KMS-11 (cell line): Measurements from ENCODE around the gene RPS5.

Experiments
- H2AFZ ChIP-seq: fragments of 200-600 bp; sonication (generic); 2 replicates; pipeline ENCODE4 v1.6.1; 2016; ENCODE audit warnings: antibody characterized with exemption, mixed run types, low read depth
- H3K27ac ChIP-seq: fragments of 200-600 bp; sonication (generic); 2 replicates; pipeline ENCODE4 v1.6.1; 2016; ENCODE audit warnings: mild to moderate bottlenecking, mixed run types
- H3K27me3 ChIP-seq: fragments of 200-600 bp; sonication (generic); 2 replicates; pipeline ENCODE4 v1.6.1; 2017; ENCODE audit warnings: mild to moderate bottlenecking, low read depth, mixed run types, moderate library complexity; ENCODE audit not compliant: insufficient read depth
- H3K36me3 ChIP-seq: fragments of 200-600 bp; sonication (generic); 2 replicates; pipeline ENCODE4 v1.6.1; 2017; ENCODE audit warnings: mild to moderate bottlenecking, mixed run types; ENCODE audit not compliant: insufficient read depth
- H3K4me1 ChIP-seq: fragments of 200-600 bp; sonication (generic); 2 replicates; pipeline ENCODE4 v1.6.1; 2016; ENCODE audit warnings: mild to moderate bottlenecking, low read depth, mixed run types; ENCODE audit not compliant: poor library complexity, severe bottlenecking
- H3K4me2 ChIP-seq: fragments of 200-600 bp; sonication (generic); 2 replicates; pipeline ENCODE4 v1.7.0; 2016; ENCODE audit warnings: mild to moderate bottlenecking, mixed run types
- H3K4me3 ChIP-seq: fragments of 200-600 bp; sonication (generic); IDR thresholded peaks from 2 replicates; pipeline ENCODE4 v1.6.1; 2017; ENCODE audit warnings: low read depth, low read length, mixed read lengths; ENCODE audit not compliant: insufficient read depth
- H3K79me2 ChIP-seq: fragments of 200-600 bp; sonication (generic); 2 replicates; pipeline ENCODE4 v1.6.1; 2016; ENCODE audit warnings: low read depth, mixed run types; ENCODE audit not compliant: insufficient read depth
- H3K9ac ChIP-seq: fragments of 200-600 bp; sonication (generic); 2 replicates; pipeline ENCODE4 v1.6.1; 2016; ENCODE audit warnings: mild to moderate bottlenecking, mixed run types
- H4K20me1 ChIP-seq: fragments of 200-600 bp; sonication (generic); 2 replicates; pipeline ENCODE4 v1.6.1; 2016; ENCODE audit warnings: mild to moderate bottlenecking, mixed run types; ENCODE audit not compliant: insufficient read depth
- TF ChIP-seq, protein P1 (sequence below): fragments of 200-600 bp; sonication (generic); conservative IDR thresholded peaks from 2 replicates; pipeline ENCODE4 v1.6.1; 2017; ENCODE audit warnings: low read depth, mild to moderate bottlenecking, antibody characterized with exemption, low read length, moderate library complexity, mixed read lengths

RPS5 gene

DNA sequence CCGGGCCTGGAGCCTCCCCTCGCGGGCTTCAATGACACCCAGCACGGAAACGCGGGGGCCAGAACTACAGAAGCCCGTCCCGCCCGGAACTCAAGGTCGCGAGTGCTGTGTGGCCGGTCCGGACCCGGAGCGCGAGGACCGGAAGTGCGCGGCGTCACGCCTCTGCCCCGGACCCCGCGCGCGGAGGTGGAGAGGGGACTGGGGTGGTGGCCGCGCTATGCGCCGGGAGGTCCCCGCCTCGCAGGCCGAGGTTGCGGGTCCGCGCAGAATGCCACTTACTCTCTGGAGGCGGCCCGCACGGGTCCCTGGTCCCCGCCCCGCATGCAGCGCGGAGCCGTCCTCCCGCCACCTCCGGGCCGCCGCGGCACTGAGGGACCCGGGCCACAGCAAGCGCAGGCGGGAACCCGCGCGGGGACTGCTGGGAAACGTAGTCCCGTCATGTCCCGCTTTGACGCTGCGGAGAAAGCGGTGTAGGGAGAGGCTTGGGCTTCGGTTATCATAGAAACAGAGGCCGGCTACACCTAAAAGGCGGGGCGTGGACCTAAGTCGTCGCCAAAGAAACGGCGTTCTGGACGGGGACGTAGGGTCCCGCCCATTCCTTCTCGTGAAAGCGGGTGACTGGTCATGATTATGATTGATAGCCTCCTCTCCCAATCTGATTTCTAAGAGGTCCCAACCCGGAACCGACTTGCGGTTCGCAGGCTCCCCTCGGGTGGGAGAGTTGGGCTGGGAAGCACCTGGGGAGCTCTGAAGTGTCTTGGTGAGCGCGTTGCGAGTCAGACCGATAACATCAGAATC lies 6.2 kb upstream of the RPS5 start, which contains the start of gene ZNF837:
TSS of gene ZNF837 (minus strand) at position 369 of the 798 bp plus-strand sequence. CDS start 11,698 bp downstream, outside the sequence.
- TF ChIP-seq, protein P1, sequence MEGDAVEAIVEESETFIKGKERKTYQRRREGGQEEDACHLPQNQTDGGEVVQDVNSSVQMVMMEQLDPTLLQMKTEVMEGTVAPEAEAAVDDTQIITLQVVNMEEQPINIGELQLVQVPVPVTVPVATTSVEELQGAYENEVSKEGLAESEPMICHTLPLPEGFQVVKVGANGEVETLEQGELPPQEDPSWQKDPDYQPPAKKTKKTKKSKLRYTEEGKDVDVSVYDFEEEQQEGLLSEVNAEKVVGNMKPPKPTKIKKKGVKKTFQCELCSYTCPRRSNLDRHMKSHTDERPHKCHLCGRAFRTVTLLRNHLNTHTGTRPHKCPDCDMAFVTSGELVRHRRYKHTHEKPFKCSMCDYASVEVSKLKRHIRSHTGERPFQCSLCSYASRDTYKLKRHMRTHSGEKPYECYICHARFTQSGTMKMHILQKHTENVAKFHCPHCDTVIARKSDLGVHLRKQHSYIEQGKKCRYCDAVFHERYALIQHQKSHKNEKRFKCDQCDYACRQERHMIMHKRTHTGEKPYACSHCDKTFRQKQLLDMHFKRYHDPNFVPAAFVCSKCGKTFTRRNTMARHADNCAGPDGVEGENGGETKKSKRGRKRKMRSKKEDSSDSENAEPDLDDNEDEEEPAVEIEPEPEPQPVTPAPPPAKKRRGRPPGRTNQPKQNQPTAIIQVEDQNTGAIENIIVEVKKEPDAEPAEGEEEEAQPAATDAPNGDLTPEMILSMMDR = no peak
- H2AFZ ChIP-seq = peak within 1 kb of the TSS; percentile 93
- peak within 1 kb of the TSS; percentile 22 for H3K4me3 ChIP-seq
- H3K27me3 ChIP-seq = no peaks in the 10 kb centered on the region
- H3K36me3 ChIP-seq = no peaks in the 10 kb centered on the region
- peak within 1 kb of the TSS; percentile 83 for H3K9ac ChIP-seq
- H3K4me1 ChIP-seq = peaks cover 19% of the 10 kb centered on the region
- H4K20me1 ChIP-seq = no peaks in the 10 kb centered on the region
- peak within 1 kb of the TSS; percentile 82 for H3K27ac ChIP-seq
- H3K79me2 ChIP-seq = peaks cover 6% of the 10 kb centered on the region; the same call in 1 of the 2 replicates
- peak within 1 kb of the TSS; percentile 100 for H3K4me2 ChIP-seq

DNA sequence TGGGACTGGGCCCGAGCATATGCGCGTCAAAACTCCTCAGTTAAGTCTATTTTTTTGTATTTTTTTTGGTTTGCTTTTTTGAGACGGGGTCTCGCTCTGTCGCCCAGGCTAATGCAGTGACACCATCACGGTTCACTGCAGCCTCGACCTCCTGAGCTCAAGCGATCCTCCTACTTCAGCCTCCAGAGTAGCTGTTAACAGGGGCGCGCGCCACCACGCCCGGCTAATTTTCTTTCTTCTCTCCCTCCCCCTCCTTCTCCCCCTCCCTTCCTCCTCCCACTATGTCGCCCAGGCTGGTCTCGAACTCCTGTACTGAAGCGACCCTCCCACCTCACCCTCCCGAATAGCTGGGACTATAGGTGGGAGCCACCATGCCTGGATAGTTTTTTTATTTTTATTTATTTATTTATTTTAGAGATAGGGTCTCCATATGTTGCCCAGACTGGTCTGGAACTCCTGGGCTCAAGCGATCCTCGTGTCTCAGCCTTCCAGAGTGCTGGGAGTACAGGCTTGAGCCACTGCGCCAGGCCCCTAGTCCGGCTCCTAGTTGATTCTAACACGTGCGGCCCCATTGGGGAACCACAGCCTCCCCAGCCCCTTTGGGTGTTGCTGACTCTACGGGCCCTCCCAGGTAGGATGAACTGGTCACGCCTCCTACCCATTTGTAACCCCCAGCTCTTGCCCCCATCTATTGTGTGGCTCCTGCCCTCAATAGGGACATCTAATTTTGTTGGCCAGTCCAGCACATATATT lies 5.4 kb upstream of the RPS5 start:
- H3K4me1 ChIP-seq = peaks cover 21% of the 10 kb centered on the region
- peaks cover 6% of the 10 kb centered on the region; the same call in 1 of the 2 replicates for H3K79me2 ChIP-seq
- H3K27ac ChIP-seq = peak overlapping the region; percentile 82
- H3K27me3 ChIP-seq = no peaks in the 10 kb centered on the region
- peak overlapping the region; percentile 83 for H3K9ac ChIP-seq
- H3K4me3 ChIP-seq = no peak overlapping the region
- H3K4me2 ChIP-seq = peak overlapping the region; percentile 99
- H2AFZ ChIP-seq = peak overlapping the region; percentile 62; the same call in 1 of the 2 replicates
- TF ChIP-seq, protein P1 = no peak
- H3K36me3 ChIP-seq = no peaks in the 10 kb centered on the region
- H4K20me1 ChIP-seq = no peaks in the 10 kb centered on the region

DNA sequence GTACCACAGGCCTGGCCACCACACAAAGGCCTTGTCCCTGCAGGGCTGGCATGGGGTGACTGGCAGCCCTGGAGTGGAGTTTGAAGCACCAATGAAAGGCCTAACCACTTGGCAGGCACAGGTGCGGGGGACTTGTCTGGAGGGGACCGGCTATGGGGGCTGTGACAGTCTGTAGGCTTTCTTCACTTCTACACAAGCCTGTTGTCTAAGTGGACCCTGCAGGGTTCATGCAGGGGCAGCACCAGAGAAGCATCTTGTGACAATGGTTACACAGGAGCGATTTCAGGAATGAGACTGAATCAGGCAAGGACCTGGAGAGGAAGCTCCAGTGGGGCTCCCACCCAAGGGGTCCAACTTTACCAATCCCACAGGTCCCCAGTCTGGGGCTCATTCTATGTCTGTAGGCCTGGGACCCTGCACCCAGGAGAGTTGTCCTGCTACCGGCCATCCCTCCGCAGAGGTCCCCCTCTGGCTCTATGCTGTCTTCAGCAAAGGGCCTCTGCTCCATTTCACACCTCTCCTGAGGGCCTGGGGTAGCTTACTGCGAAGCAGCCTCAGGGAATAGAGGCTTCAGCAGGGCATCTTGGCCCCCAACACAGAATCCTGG lies 4.0 kb upstream of the RPS5 start:
- Histone ChIP-seq H4K20me1 (no peaks in the 10 kb centered on the region), H3K4me3 (no peak overlapping the region), H3K27ac (no peak overlapping the region), H3K9ac (no peak overlapping the region), H3K4me1 (peaks cover 24% of the 10 kb centered on the region), H3K79me2 (peaks cover 17% of the 10 kb centered on the region), H3K4me2 (no peak overlapping the region), H3K27me3 (no peaks in the 10 kb centered on the region), H2AFZ (no peak overlapping the region), H3K36me3 (peaks cover 1% of the 10 kb centered on the region; the same call in 1 of the 2 replicates)
- TF ChIP-seq, protein P1 = no peak

DNA sequence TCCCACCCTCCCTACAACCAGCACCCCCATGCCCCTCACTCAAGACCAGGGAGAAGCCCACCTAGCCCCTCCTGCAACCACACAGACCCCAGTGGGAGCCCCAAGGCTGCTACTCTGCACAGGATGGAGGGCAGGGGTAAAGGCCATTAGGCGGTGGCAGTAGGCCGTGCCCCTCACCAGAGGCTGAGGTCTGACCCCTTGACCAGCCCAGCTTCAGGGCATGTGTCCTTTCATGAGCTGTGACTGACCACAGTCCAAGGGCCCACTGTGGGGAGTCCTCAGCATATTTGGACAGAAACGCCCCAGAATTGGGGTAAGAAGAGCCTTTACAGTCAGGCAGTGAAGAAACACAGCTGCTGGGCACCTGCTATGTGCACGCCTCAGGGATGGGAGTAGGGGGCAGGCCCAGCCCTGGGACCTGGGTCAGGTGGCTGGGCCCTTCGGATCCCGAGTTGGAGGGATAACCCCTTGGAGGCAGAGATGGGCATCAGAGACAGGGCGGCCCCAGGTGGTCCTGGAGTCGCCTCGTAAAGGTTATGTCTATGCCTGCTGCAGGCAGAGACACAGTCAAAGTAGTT lies 1.7 kb upstream of the RPS5 start:
- Histone ChIP-seq H2AFZ (no peak overlapping the region), H4K20me1 (peaks cover 4% of the 10 kb centered on the region; the same call in 1 of the 2 replicates), H3K4me1 (peaks cover 40% of the 10 kb centered on the region), H3K27ac (peak overlapping the region; percentile 93; the same call in 1 of the 2 replicates), H3K4me3 (peak overlapping the region; percentile 6), H3K36me3 (peaks cover 14% of the 10 kb centered on the region; the same call in 1 of the 2 replicates), H3K79me2 (peaks cover 38% of the 10 kb centered on the region), H3K4me2 (no peak overlapping the region; the same call in 1 of the 2 replicates), H3K27me3 (no peaks in the 10 kb centered on the region), H3K9ac (peak overlapping the region; percentile 85; the same call in 1 of the 2 replicates)
- TF ChIP-seq, protein P1 = no peak
